GM12878 (cell line): ENCODE results near the gene THADA. TPM values are rescaled to one million over a fixed set of nuclear protein-coding genes. Genes with fewer than 3 reads are reported as not detected.
A peak's percentile ranks its signal among the peaks of the same experiment; 100 is the strongest.

Experiments
- ATAC-seq: fragments of 200-7000 bp; cut with Tn5 transposase; 3 replicates; pipeline ENCODE4 v1.9.1; 2020; ENCODE audit warnings: mild to moderate bottlenecking, moderate library complexity
- BruUV-seq: library from RNA; stranded (reverse); fragments of 400-500 nt; replicated peaks from 2 replicates; lab custom pipeline; 2021; lab: Mats Ljungman, UMichigan
- CTCF ChIA-PET: fragments of 300-600 bp; sonication (Branson Sonifier 250); formaldehyde crosslinking; extraction: SDS; loops from one replicate; lab custom pipeline; 2021; ENCODE audit warnings: inconsistent platforms; lab: Yijun Ruan, JAX
- POLR2A ChIA-PET: fragments of 350-600 bp; formaldehyde crosslinking; extraction: SDS; loops from one replicate; lab custom pipeline; 2021; ENCODE audit warnings: inconsistent platforms; lab: Charles Lee
- RAD21 ChIA-PET: fragments of 300-600 bp; sonication (Branson Sonifier 250); formaldehyde crosslinking; loops from one replicate; lab custom pipeline; 2023; ENCODE audit warnings: antibody characterized with exemption; ENCODE audit not compliant: unreplicated experiment; lab: Charles Lee
- SMC1A ChIA-PET: fragments of 300-600 bp; sonication (Branson Sonifier 250); formaldehyde crosslinking; loops from one replicate; lab custom pipeline; 2023; ENCODE audit not compliant: unreplicated experiment, uncharacterized antibody; lab: Charles Lee
- DNase-seq: peaks from one replicate; pipeline ENCODE4 v3.0.0-alpha.2; 2011; ENCODE audit warnings: low read depth, low spot score
- FAIRE-seq: peaks from 3 replicates; lab custom pipeline; 2011; peaks lifted over from hg19 to GRCh38; lab: Jason Lieb, UNC
- H2AFZ ChIP-seq: 2 replicates; pipeline ENCODE4 v1.6.0; 2011; ENCODE audit warnings: low read depth, low read length, control low read depth; ENCODE audit not compliant: control insufficient read depth
- H3K27ac ChIP-seq: 2 replicates; pipeline ENCODE4 v1.5.1; 2011; ENCODE audit warnings: control low read depth; ENCODE audit not compliant: control insufficient read depth, insufficient read depth
- H3K27me3 ChIP-seq, 2 experiments: replicated peaks in 1 of 2; 2 replicates each; pipeline versions ENCODE4 v1.6.0 to v1.6.1; 2011; ENCODE audit warnings: low read length in 1 of 2; ENCODE audit not compliant: control insufficient read depth in 2 of 2, insufficient read depth in 2 of 2
- H3K36me3 ChIP-seq, 2 experiments: 2 replicates each; pipeline ENCODE4 v1.5.1; 2011; ENCODE audit warnings: low read length in 1 of 2; ENCODE audit not compliant: control insufficient read depth in 2 of 2, insufficient read depth in 2 of 2
- H3K4me1 ChIP-seq: 2 replicates; pipeline ENCODE4 v1.6.1; 2011; ENCODE audit warnings: mild to moderate bottlenecking, low read length, moderate library complexity, mixed read lengths; ENCODE audit not compliant: control insufficient read depth, insufficient read depth
- H3K4me2 ChIP-seq: 2 replicates; pipeline ENCODE4 v1.6.0; 2011; ENCODE audit warnings: control low read depth; ENCODE audit not compliant: control insufficient read depth, insufficient read depth
- H3K4me3 ChIP-seq: fragments of 200-600 bp; sonication (generic); 2 replicates; pipeline ENCODE4 v1.5.1; 2016
- H3K79me2 ChIP-seq: 2 replicates; pipeline ENCODE4 v1.6.0; 2011; ENCODE audit warnings: low read length; ENCODE audit not compliant: control insufficient read depth, insufficient read depth
- H3K9ac ChIP-seq: 2 replicates; pipeline ENCODE4 v1.8.0; 2011; ENCODE audit warnings: low read length, control low read depth, mixed read lengths; ENCODE audit not compliant: control insufficient read depth, insufficient read depth
- H3K9me3 ChIP-seq: replicated peaks from 3 replicates; pipeline ENCODE4 v1.5.1; 2011; ENCODE audit warnings: mild to moderate bottlenecking, low read length; ENCODE audit not compliant: control insufficient read depth, insufficient read depth
- H4K20me1 ChIP-seq: 2 replicates; pipeline ENCODE4 v1.6.0; 2011; ENCODE audit not compliant: control insufficient read depth, insufficient read depth
- CREB1 ChIP-seq: IDR thresholded peaks from 2 replicates; pipeline ENCODE4 v1.6.1; 2012; ENCODE audit warnings: low read depth, mild to moderate bottlenecking, inconsistent platforms
- DPF2 ChIP-seq: fragments of 450-650 bp; IDR thresholded peaks from 2 replicates; pipeline ENCODE4 v1.6.1; 2017; ENCODE audit warnings: mild to moderate bottlenecking
- IKZF2 ChIP-seq, 2 experiments: fragments of 450-650 bp; IDR thresholded peaks; 2 replicates each; pipeline ENCODE4 v1.6.1; 2017; ENCODE audit warnings: mild to moderate bottlenecking in 2 of 2, moderate library complexity in 2 of 2
- MTA2 ChIP-seq: fragments of 450-650 bp; IDR thresholded peaks from 2 replicates; pipeline ENCODE4 v1.6.1; 2016; ENCODE audit warnings: low read depth, mild to moderate bottlenecking, moderate library complexity
- PML ChIP-seq: IDR thresholded peaks from 2 replicates; pipeline ENCODE4 v1.6.1; 2012; ENCODE audit warnings: low read length, inconsistent platforms
- SPI1 ChIP-seq: IDR thresholded peaks from 2 replicates; pipeline ENCODE4 v1.6.1; 2011; ENCODE audit warnings: low read depth, mild to moderate bottlenecking, low read length, moderate library complexity, borderline replicate concordance; ENCODE audit not compliant: insufficient read depth
- TCF3 ChIP-seq: IDR thresholded peaks from 2 replicates; pipeline ENCODE4 v1.6.1; 2012; ENCODE audit warnings: low read depth, mild to moderate bottlenecking, low read length, borderline replicate concordance; ENCODE audit not compliant: insufficient read depth
- ZNF274 ChIP-seq: IDR thresholded peaks from one replicate; pipeline ENCODE4 v1.8.0; 2011; ENCODE audit not compliant: insufficient read length, insufficient read depth
- WGBS: methylation state at CpG from one replicate; pipeline ENCODE4 v1.1.6; 2016; ENCODE audit warnings: low lambda C conversion rate; ENCODE audit not compliant: insufficient replicate concordance, insufficient coverage; ENCODE audit errors: missing lambda C conversion rate; 5-methylcytosine and 5-hydroxymethylcytosine counted together
- in situ Hi-C: fragments of 300-500 bp; cut with MboI; formaldehyde crosslinking; loops from 9 replicates; pipeline ENCODE4 v1.14.3; 2018; ENCODE audit warnings: mixed read lengths
- intact Hi-C: fragments of 100-400 bp; cut with micrococcal nuclease; formaldehyde crosslinking; loops from one replicate; pipeline ENCODE4 v1.14.2; 2022; ENCODE audit not compliant: unreplicated experiment
- polyA plus RNA-seq, 11 experiments: library from polyadenylated mRNA; depleted of rRNA in 4 of 11; unstranded in 6 of 11; stranded (reverse) in 5 of 11; fragments of >200 nt; fragmentation: Nextera tagmentation in 4 of 11; fragmentation: Illumina TruSeq in 1 of 11; extraction: Ambion mirVana in 4 of 11; extraction: Trizol in 1 of 11; gene quantifications; 1 replicate in 1 of 11; 2 replicates in 10 of 11; pipeline versions ENCODE4 v1.2.1 to v1.2.3, GENCODE V29; 2011 to 2016; ENCODE audit warnings: inconsistent platforms in 2 of 11, missing spikeins in 2 of 11, low read depth in 1 of 11
- total RNA-seq, 4 experiments: library from RNA; depleted of rRNA in 3 of 4; stranded (reverse); fragments of >200 nt in 3 of 4; fragmentation: Illumina TruSeq in 1 of 4; extraction: Trizol in 1 of 4; gene quantifications; 2 replicates each; pipeline versions ENCODE4 v1.2.1 to v1.2.3, GENCODE V29; 2013 to 2021
- TF ChIP-seq, protein P1 (sequence below): fragments of 450-650 bp; IDR thresholded peaks from 2 replicates; pipeline ENCODE4 v1.6.1; 2017; ENCODE audit warnings: low read depth, mild to moderate bottlenecking, moderate library complexity
- TF ChIP-seq, protein P2 (sequence below): IDR thresholded peaks from 2 replicates; pipeline ENCODE4 v1.6.1; 2011; ENCODE audit warnings: borderline replicate concordance, low read depth, mild to moderate bottlenecking, moderate library complexity, low read length; ENCODE audit not compliant: insufficient read depth, poor library complexity, severe bottlenecking

Gene THADA
- total and polyA plus RNA-seq, 10 of the 15 experiments (the other 5 are each of a cell fraction or from before 2014, with no cell fraction given) = 14.6 to 33.2 (median 23.2) TPM

DNA sequence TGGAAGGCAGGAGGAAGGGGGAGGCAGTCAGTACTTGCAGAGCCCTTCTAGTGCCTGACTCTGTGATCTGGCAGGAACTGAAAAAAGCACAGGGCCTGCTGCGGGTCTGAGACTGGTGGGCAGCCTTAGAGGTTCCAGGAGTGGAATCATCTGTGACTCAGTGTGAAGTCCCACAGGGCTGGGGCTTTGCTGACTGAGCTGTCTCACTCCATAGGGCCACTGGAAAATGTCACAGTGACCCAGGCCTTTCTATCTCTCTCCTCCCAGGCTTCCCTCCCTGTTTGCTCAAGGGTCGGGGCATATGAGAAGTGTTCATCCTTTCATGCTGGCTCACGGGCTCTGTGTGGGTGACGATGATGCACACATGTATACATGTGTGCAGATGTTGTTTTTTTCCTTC lies 322.3 kb downstream of the THADA start:
- in situ Hi-C loops = no loop called here
- Histone ChIP-seq H3K9me3 (no peaks in the 10 kb centered on the region), H3K79me2 (no peaks in the 10 kb centered on the region), H3K36me3 (peaks cover 0 to 2% of the 10 kb centered on the region in 2 experiments; a peak in 2 of 4 replicates), H3K4me3 (no peak overlapping the region), H3K4me1 (peaks cover 10% of the 10 kb centered on the region), H3K4me2 (no peak overlapping the region), H3K27ac (0 out of 2 replicates have a peak overlapping the region, but pooled peaks have one; percentile 14), H3K9ac (no peak overlapping the region), H3K27me3 (no peaks in the 10 kb centered on the region), H4K20me1 (no peaks in the 10 kb centered on the region), H2AFZ (no peak overlapping the region)
- CTCF ChIA-PET = interaction anchor here (0.6 kb wide), 1 partner anchor 33 kb away, joined by 3 read pairs; no protein-coding TSS in a partner anchor
- POLR2A ChIA-PET = interaction anchor here (0.9 kb wide), 1 partner anchor 113 kb away, joined by 5 read pairs; no protein-coding TSS in a partner anchor
- DNase-seq = no peak
- 70% methylated on average over 4 of the region's 4 CpGs for WGBS
- no TSS peak for BruUV-seq
- no peak for FAIRE-seq
- no peak for TF ChIP-seq DPF2
- no peak for TF ChIP-seq ZNF274
- TF ChIP-seq SPI1 = peak; percentile 56; the same call in 1 of the 2 replicates
- 0 out of 2 replicates have a peak, but pooled peaks have one; percentile 8 for TF ChIP-seq CREB1
- no peak for TF ChIP-seq TCF3
- peak in 1 of 2 experiments; percentile 10; a peak in 1 of 4 replicates for TF ChIP-seq IKZF2 (IDR thresholded peaks at IDR 0.05)
- TF ChIP-seq MTA2 = 0 out of 2 replicates have a peak, but pooled peaks have one; percentile 24
- TF ChIP-seq, protein P1, sequence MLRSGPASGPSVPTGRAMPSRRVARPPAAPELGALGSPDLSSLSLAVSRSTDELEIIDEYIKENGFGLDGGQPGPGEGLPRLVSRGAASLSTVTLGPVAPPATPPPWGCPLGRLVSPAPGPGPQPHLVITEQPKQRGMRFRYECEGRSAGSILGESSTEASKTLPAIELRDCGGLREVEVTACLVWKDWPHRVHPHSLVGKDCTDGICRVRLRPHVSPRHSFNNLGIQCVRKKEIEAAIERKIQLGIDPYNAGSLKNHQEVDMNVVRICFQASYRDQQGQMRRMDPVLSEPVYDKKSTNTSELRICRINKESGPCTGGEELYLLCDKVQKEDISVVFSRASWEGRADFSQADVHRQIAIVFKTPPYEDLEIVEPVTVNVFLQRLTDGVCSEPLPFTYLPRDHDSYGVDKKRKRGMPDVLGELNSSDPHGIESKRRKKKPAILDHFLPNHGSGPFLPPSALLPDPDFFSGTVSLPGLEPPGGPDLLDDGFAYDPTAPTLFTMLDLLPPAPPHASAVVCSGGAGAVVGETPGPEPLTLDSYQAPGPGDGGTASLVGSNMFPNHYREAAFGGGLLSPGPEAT = 0 out of 2 replicates have a peak, but pooled peaks have one; percentile 15
- TF ChIP-seq, protein P2, sequence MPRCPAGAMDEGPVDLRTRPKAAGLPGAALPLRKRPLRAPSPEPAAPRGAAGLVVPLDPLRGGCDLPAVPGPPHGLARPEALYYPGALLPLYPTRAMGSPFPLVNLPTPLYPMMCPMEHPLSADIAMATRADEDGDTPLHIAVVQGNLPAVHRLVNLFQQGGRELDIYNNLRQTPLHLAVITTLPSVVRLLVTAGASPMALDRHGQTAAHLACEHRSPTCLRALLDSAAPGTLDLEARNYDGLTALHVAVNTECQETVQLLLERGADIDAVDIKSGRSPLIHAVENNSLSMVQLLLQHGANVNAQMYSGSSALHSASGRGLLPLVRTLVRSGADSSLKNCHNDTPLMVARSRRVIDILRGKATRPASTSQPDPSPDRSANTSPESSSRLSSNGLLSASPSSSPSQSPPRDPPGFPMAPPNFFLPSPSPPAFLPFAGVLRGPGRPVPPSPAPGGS = peak; percentile 26
- no peak for TF ChIP-seq PML
- RAD21 ChIA-PET = no interaction called here
- SMC1A ChIA-PET = interaction anchor here (0.6 kb wide), 1 partner anchor 420 kb away, joined by 3 read pairs; no protein-coding TSS in a partner anchor
- intact Hi-C loops = no loop called here
- ATAC-seq = peak; percentile 93
